IMR-90 (cell line): Measurements from ENCODE around the gene SBF2. TPM values are rescaled to one million over a fixed set of nuclear protein-coding genes. Genes with fewer than 3 reads are reported as not detected.
A peak's percentile ranks its signal among the peaks of the same experiment; 100 is the strongest.

Experiments used
- ATAC-seq: fragments of 200-7000 bp; cut with Tn5 transposase; 2 replicates; pipeline ENCODE4 v1.9.1; 2020; ENCODE audit warnings: low read depth, mild to moderate bottlenecking, moderate library complexity
- BruUV-seq: library from RNA; stranded (reverse); fragments of 400-500 nt; replicated peaks from 2 replicates; lab custom pipeline; 2021; lab: Mats Ljungman, UMichigan
- CTCF ChIA-PET: fragments of 300-600 bp; formaldehyde crosslinking; extraction: SDS; loops from one replicate; lab custom pipeline; 2021; ENCODE audit warnings: antibody characterized with exemption; lab: Yijun Ruan, JAX
- POLR2A ChIA-PET: fragments of 300-600 bp; sonication (Branson Sonifier 250); formaldehyde crosslinking; loops from one replicate; lab custom pipeline; 2022; ENCODE audit warnings: antibody characterized with exemption; ENCODE audit not compliant: unreplicated experiment; lab: Charles Lee
- DNase-seq: peaks from one replicate; pipeline ENCODE4 v3.0.0; 2013
- H2AFZ ChIP-seq: replicated peaks from 2 replicates; pipeline ENCODE3; 2013; ENCODE audit warnings: low read length, mild to moderate bottlenecking; ENCODE audit not compliant: poor library complexity
- H2AK5ac ChIP-seq: 2 replicates; pipeline ENCODE4 v1.6.1; 2013; ENCODE audit warnings: low read depth, low read length, inconsistent platforms
- H2AK9ac ChIP-seq: replicated peaks from 2 replicates; pipeline ENCODE3; 2013; ENCODE audit warnings: mild to moderate bottlenecking, low read depth, low read length, moderate library complexity; ENCODE audit not compliant: poor library complexity
- H2BK120ac ChIP-seq: 2 replicates; pipeline ENCODE4 v1.6.1; 2013; ENCODE audit warnings: low read depth, low read length, inconsistent platforms
- H2BK15ac ChIP-seq: 3 replicates; pipeline ENCODE4 v1.6.1; 2013; ENCODE audit warnings: low read depth, low read length, inconsistent platforms
- H2BK20ac ChIP-seq: 2 replicates; pipeline ENCODE4 v1.6.1; 2013; ENCODE audit warnings: low read depth, mild to moderate bottlenecking, inconsistent platforms, low read length, moderate library complexity
- H2BK5ac ChIP-seq: 2 replicates; pipeline ENCODE4 v1.6.1; 2013; ENCODE audit warnings: mild to moderate bottlenecking, low read depth, low read length, inconsistent platforms; ENCODE audit not compliant: poor library complexity, severe bottlenecking
- H3K14ac ChIP-seq: replicated peaks from 2 replicates; pipeline ENCODE4 v1.6.1; 2013; ENCODE audit warnings: low read depth, low read length, inconsistent platforms
- H3K18ac ChIP-seq: 2 replicates; pipeline ENCODE4 v1.6.1; 2013; ENCODE audit warnings: low read depth, low read length, control low read depth
- H3K23ac ChIP-seq: 2 replicates; pipeline ENCODE4 v1.6.1; 2013; ENCODE audit warnings: low read depth, low read length, inconsistent platforms
- H3K27ac ChIP-seq: 2 replicates; pipeline ENCODE4 v1.5.1; 2013; ENCODE audit warnings: mild to moderate bottlenecking, control low read depth, low read length; ENCODE audit not compliant: insufficient read depth
- H3K27me3 ChIP-seq: 2 replicates; pipeline ENCODE4 v1.6.1; 2013; ENCODE audit warnings: low read length; ENCODE audit not compliant: control insufficient read depth, insufficient read depth
- H3K36me3 ChIP-seq: 2 replicates; pipeline ENCODE4 v1.6.1; 2013; ENCODE audit warnings: low read length, mixed read lengths; ENCODE audit not compliant: control insufficient read depth, insufficient read depth
- H3K4ac ChIP-seq: 2 replicates; pipeline ENCODE4 v1.6.1; 2013; ENCODE audit warnings: low read depth, low read length, inconsistent platforms
- H3K4me1 ChIP-seq: 2 replicates; pipeline ENCODE4 v1.6.1; 2013; ENCODE audit warnings: low read length, mixed read lengths; ENCODE audit not compliant: control insufficient read depth, insufficient read depth
- H3K4me2 ChIP-seq: 2 replicates; pipeline ENCODE4 v1.6.1; 2013; ENCODE audit warnings: low read depth, mild to moderate bottlenecking, control low read depth, low read length, moderate library complexity
- H3K4me3 ChIP-seq: 2 replicates; pipeline ENCODE4 v1.5.1; 2013; ENCODE audit warnings: low read depth, mild to moderate bottlenecking, control low read depth, low read length, moderate library complexity; ENCODE audit not compliant: insufficient read depth
- H3K56ac ChIP-seq: 2 replicates; pipeline ENCODE4 v1.6.1; 2013; ENCODE audit warnings: low read length, inconsistent platforms; ENCODE audit not compliant: insufficient read depth; ENCODE audit errors: extremely low read depth
- H3K79me1 ChIP-seq, 2 experiments: 2 replicates each; pipeline ENCODE4 v1.6.1; 2013; ENCODE audit warnings: low read length in 2 of 2, inconsistent platforms in 1 of 2, low read depth in 1 of 2
- H3K9ac ChIP-seq: 2 replicates; pipeline ENCODE4 v1.6.1; 2013; ENCODE audit warnings: low read depth, low read length, control low read depth
- H3K9me1 ChIP-seq: 2 replicates; pipeline ENCODE4 v1.6.1; 2013; ENCODE audit warnings: low read length, inconsistent platforms; ENCODE audit not compliant: insufficient read depth
- H3K9me3 ChIP-seq: 2 replicates; pipeline ENCODE4 v1.6.1; 2013; ENCODE audit warnings: low read length; ENCODE audit not compliant: control insufficient read depth, insufficient read depth
- H4K20me1 ChIP-seq: 2 replicates; pipeline ENCODE4 v1.6.1; 2013; ENCODE audit warnings: low read length, inconsistent platforms; ENCODE audit not compliant: insufficient read depth
- H4K5ac ChIP-seq: 2 replicates; pipeline ENCODE4 v1.6.1; 2013; ENCODE audit warnings: mild to moderate bottlenecking, low read depth, low read length, control low read depth
- H4K8ac ChIP-seq, 2 experiments: 2 replicates each; pipeline ENCODE4 v1.6.1; 2013; ENCODE audit warnings: low read depth in 2 of 2, low read length in 2 of 2, control low read depth in 1 of 2, inconsistent platforms in 1 of 2
- H4K91ac ChIP-seq: 2 replicates; pipeline ENCODE4 v1.6.1; 2013; ENCODE audit warnings: low read depth, low read length, inconsistent platforms; ENCODE audit not compliant: insufficient read depth
- BHLHE40 ChIP-seq: fragments of 150-350 bp; IDR thresholded peaks from 2 replicates; pipeline ENCODE4 v1.6.1; 2016; ENCODE audit warnings: mild to moderate bottlenecking, low read depth, low read length
- CEBPB ChIP-seq: IDR thresholded peaks from 2 replicates; pipeline ENCODE4 v1.6.1; 2012; ENCODE audit warnings: low read depth, low read length, improper control_type of control experiment
- CHD1 ChIP-seq: IDR thresholded peaks from 2 replicates; pipeline ENCODE4 v1.6.1; 2012; ENCODE audit warnings: low read depth, low read length, improper control_type of control experiment
- CTCF ChIP-seq: conservative IDR thresholded peaks from 2 replicates; pipeline ENCODE4 v1.5.1; 2012; ENCODE audit warnings: mild to moderate bottlenecking, low read depth, low read length, improper control_type of control experiment
- ELK1 ChIP-seq: fragments of 150-350 bp; IDR thresholded peaks from 2 replicates; pipeline ENCODE4 v1.6.1; 2016; ENCODE audit warnings: low read depth, mild to moderate bottlenecking, low read length, moderate library complexity, borderline replicate concordance
- MAFK ChIP-seq: IDR thresholded peaks from 2 replicates; pipeline ENCODE4 v1.6.1; 2012; ENCODE audit warnings: low read depth, low read length, improper control_type of control experiment
- MAZ ChIP-seq: IDR thresholded peaks from 2 replicates; pipeline ENCODE4 v1.6.1; 2012; ENCODE audit warnings: low read depth, mild to moderate bottlenecking, low read length, improper control_type of control experiment, moderate library complexity, borderline replicate concordance
- MXI1 ChIP-seq: IDR thresholded peaks from 2 replicates; pipeline ENCODE4 v1.6.1; 2012; ENCODE audit warnings: low read depth, mild to moderate bottlenecking, low read length, moderate library complexity, borderline replicate concordance
- NFE2L2 ChIP-seq: fragments of 150-350 bp; IDR thresholded peaks from 2 replicates; pipeline ENCODE4 v1.6.1; 2016; ENCODE audit warnings: low read depth, mild to moderate bottlenecking, low read length
- POLR2A ChIP-seq: IDR thresholded peaks from 2 replicates; pipeline ENCODE4 v1.6.1; 2012; ENCODE audit warnings: mild to moderate bottlenecking, low read depth, low read length
- RAD21 ChIP-seq: IDR thresholded peaks from 2 replicates; pipeline ENCODE4 v1.6.1; 2012; ENCODE audit warnings: low read length, improper control_type of control experiment
- RCOR1 ChIP-seq: IDR thresholded peaks from 2 replicates; pipeline ENCODE4 v1.6.1; 2012; ENCODE audit warnings: mild to moderate bottlenecking, low read length, improper control_type of control experiment; ENCODE audit not compliant: insufficient replicate concordance
- RFX5 ChIP-seq: IDR thresholded peaks from 2 replicates; pipeline ENCODE4 v1.8.0; 2012; ENCODE audit warnings: low read depth, mild to moderate bottlenecking, low read length, moderate library complexity
- SMC3 ChIP-seq: fragments of 150-350 bp; IDR thresholded peaks from 2 replicates; pipeline ENCODE4 v1.6.1; 2016; ENCODE audit warnings: low read depth, mild to moderate bottlenecking, antibody characterized with exemption, low read length, moderate library complexity
- USF2 ChIP-seq: fragments of 150-350 bp; IDR thresholded peaks from 2 replicates; pipeline ENCODE4 v1.6.1; 2017; ENCODE audit warnings: mild to moderate bottlenecking, antibody characterized with exemption, low read length, low read depth
- WGBS, 2 experiments: methylation state at CpG; one replicate each; pipeline versions ENCODE4 v1.1.5 to v1.1.7; 2013; ENCODE audit warnings: missing lambda C conversion rate in 2 of 2; ENCODE audit not compliant: insufficient read length in 1 of 2; ENCODE audit errors: extremely low coverage in 2 of 2; 5-methylcytosine and 5-hydroxymethylcytosine counted together
- dilution Hi-C: fragments of 300-500 bp; cut with HindIII; formaldehyde crosslinking; loops from one replicate; pipeline ENCODE4 v1.14.3; 2018; ENCODE audit warnings: low sequenced_read_pairs; ENCODE audit not compliant: unreplicated experiment
- in situ Hi-C: fragments of 300-500 bp; cut with MboI; formaldehyde crosslinking; loops from 3 replicates; pipeline ENCODE4 v1.14.3; 2019; ENCODE audit warnings: low sequenced_read_pairs, inconsistent platforms, mixed read lengths
- intact Hi-C: fragments of 100-400 bp; cut with micrococcal nuclease; formaldehyde crosslinking; loops from 2 replicates; pipeline ENCODE4 v1.10.0; 2022
- polyA plus RNA-seq, 3 experiments: library from polyadenylated mRNA; depleted of rRNA; stranded (reverse); fragments of >200 nt; gene quantifications; 2 replicates each; pipeline ENCODE4 v1.2.3, GENCODE V29; 2012; ENCODE audit warnings: low replicate concordance in 1 of 3
- total RNA-seq: library from RNA; depleted of rRNA; stranded (reverse); fragments of >200 nt; gene quantifications from 2 replicates; pipeline ENCODE4 v1.2.3, GENCODE V29; 2012

Gene SBF2
- total and polyA plus RNA-seq, 2 of the 4 experiments (the other 2 are of a cell fraction), result 23.8 to 51.8 TPM

DNA sequence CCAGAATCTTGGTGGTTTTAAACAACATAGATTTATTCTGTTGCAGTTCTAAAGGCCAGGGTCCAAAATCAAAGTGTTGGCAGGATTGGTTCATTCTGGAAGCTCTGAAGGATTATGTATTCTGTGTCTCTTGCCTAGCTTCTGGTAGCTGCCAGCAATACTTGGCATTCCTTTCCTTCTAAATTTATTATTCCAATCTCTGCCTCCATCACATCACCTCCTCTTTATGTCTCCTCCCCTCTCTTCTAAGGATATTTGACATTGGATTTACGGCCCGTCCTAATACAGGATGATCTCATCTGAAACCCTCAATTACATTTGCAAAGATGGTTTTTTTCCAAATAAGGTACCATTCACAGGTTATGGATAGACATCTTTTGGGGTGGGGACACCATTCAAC lies 186.5 kb downstream of the SBF2 start:
- no peak overlapping the region for H2AK5ac ChIP-seq
- ATAC-seq (no peak), DNase-seq (no peak)
- no peak overlapping the region for H2BK20ac ChIP-seq
- TF ChIP-seq BHLHE40 (no peak), MXI1 (no peak), ELK1 (no peak), NFE2L2 (no peak), MAFK (no peak), SMC3 (no peak), POLR2A (no peak), CEBPB (no peak), RFX5 (no peak), CHD1 (no peak), USF2 (no peak), RCOR1 (no peak), CTCF (no peak), RAD21 (no peak), MAZ (no peak)
- no peak overlapping the region for H3K56ac ChIP-seq
- H3K79me1 ChIP-seq, result peaks cover 15 to 27% of the 10 kb centered on the region in 2 experiments
- no peaks in the 10 kb centered on the region for H3K9me3 ChIP-seq
- H3K27ac ChIP-seq, result no peak overlapping the region
- no peak overlapping the region for H3K14ac ChIP-seq
- 0 out of 2 replicates have a peak, but pooled peaks cover 4% of the 10 kb centered on the region for H3K9me1 ChIP-seq
- no peaks in the 10 kb centered on the region for H3K36me3 ChIP-seq
- no peak overlapping the region; the same call in 1 of the 2 replicates for H4K91ac ChIP-seq
- H2BK5ac ChIP-seq, result no peak overlapping the region
- dilution Hi-C loops, result no loop called here
- intact Hi-C loops, result no loop called here
- no peak overlapping the region for H3K9ac ChIP-seq
- H2AFZ ChIP-seq, result no peak overlapping the region
- H3K27me3 ChIP-seq, result no peaks in the 10 kb centered on the region
- BruUV-seq, result no TSS peak
- WGBS, 2 experiments, result no CpG with 5 or more reads among the region's 2 CpGs
- H3K4ac ChIP-seq, result no peak overlapping the region
- peak overlapping the region; percentile 24; the same call in 1 of the 2 replicates for H2BK120ac ChIP-seq
- no peak overlapping the region for H3K4me3 ChIP-seq
- CTCF ChIA-PET, result no interaction called here
- in situ Hi-C loops, result no loop called here
- no peaks in the 10 kb centered on the region for H4K20me1 ChIP-seq
- POLR2A ChIA-PET, result interaction anchor here (0.6 kb wide), 1 partner anchor 17 kb away, joined by 13 read pairs; no protein-coding TSS in a partner anchor
- H3K4me2 ChIP-seq, result no peak overlapping the region
- H4K8ac ChIP-seq, result no peak overlapping the region
- H2AK9ac ChIP-seq, result no peak overlapping the region
- no peak overlapping the region for H3K23ac ChIP-seq
- H3K4me1 ChIP-seq, result peaks cover 6% of the 10 kb centered on the region; the same call in 1 of the 2 replicates
- H4K5ac ChIP-seq, result no peak overlapping the region
- H3K18ac ChIP-seq, result no peak overlapping the region
- H2BK15ac ChIP-seq, result no peak overlapping the region
